Stimulated activated CD8-positive, alpha-beta memory T cell treated with anti-CD3 and anti-CD28 coated beads, Interleukin-2, amount 100 ng/mL, for 48 hours (primary cell): ENCODE results near the gene MMEL1.

Source experiments
- DNase-seq, 2 donors: peaks; one replicate each; pipeline ENCODE4 v3.0.0-alpha.2; 2020; ENCODE audit warnings: low read depth in 2 of 2

Gene MMEL1

DNA sequence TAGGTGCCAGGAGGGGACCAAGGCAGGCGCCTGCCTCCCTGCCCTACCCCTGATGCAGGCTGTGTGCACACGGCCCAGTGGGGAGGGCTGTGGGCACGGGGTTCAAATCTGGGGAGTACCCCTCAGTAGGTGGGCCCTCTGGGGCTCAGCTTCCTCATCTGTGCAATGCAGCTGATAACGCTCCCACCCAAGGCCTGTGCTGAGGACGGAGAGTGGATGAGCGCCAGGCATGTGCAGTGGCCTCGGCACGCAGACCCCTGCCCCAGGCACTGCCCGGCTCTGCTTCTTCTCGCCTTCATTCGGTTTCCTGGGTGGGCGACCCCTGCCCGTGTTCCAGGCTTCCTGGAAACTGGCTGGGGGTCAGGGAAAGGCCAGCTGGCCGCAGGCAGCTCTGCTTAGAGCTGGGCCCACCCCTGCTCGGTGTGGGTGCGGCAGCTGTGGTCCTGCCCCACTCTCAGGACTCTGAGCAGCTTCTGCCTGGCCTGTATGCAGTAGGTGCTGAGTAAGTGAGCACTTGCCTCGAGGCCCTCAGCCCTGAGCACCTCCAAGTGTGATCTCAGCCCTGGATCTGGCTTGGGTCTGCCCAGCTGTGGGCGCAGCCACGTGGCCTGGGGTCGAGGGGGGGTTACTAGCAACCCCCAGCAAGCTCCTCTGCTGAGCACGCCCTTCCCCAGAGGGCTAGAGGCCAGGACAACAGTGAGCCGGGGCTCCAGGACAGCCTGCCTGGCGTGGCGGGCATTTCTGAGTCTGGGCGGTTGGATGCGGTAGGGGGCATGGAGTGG lies 88.5 kb downstream of the MMEL1 start:
- DNase-seq = no peak

DNA sequence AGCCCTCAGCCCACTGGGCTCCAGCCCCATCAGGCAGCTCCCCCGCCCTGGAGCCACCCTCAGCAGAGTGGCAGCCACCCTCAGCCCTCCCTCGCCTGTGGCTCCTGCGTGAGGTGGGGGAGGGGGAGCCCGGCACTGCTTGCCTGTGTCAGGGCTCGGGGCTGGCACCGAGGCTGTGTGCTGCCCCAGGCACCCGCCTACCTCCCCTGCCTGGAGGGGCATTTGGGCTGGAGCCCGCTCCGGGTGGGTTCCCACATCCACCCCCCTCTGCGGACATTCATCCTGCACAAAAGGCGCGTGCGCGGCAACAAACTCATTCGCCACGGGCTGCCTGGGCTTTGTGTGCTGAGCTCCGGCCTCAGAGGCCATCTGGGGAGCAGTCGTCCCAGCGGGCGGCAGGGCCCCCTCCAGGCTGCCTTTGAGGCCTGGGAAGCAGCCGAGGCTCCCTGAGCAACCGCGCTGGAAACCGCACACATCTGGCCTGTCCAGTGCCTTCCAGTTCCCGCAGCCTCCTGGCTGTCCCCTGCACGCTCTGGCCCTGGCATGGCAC lies 89.2 kb downstream of the MMEL1 start:
- no peak for DNase-seq

DNA sequence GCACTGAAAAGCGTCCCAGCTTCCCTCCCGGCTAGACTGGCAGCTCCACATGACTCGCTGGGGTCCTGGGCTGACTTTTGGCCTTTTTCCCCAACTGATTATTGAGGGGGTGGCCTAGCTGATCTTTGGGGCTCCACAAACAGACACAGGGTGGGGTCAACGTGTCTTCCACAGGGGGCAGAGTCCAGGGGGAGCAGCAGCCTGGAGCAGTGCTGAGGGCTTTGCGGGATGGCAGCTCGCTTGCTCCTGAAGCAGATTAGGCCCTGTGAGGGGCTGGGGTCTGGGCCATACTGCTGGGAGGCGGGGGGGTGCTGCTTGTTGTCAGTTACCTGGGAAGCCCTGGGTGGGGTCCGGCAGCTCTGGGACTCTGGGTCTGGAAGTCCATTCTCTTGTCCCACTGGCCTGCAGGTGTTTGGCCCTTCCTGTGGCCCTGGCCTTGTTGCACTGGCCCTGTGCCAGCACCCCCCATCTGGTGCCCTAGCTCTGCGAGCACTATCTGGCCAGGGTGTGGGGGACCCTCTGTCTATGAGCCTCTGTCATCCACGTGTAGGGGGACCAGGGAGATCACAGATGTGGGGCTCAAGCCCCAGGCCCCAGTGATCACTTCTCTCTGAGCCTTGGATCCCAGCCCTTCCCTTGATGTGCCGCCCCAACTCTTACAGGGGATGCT lies 90.4 kb downstream of the MMEL1 start:
- DNase-seq = no peak

DNA sequence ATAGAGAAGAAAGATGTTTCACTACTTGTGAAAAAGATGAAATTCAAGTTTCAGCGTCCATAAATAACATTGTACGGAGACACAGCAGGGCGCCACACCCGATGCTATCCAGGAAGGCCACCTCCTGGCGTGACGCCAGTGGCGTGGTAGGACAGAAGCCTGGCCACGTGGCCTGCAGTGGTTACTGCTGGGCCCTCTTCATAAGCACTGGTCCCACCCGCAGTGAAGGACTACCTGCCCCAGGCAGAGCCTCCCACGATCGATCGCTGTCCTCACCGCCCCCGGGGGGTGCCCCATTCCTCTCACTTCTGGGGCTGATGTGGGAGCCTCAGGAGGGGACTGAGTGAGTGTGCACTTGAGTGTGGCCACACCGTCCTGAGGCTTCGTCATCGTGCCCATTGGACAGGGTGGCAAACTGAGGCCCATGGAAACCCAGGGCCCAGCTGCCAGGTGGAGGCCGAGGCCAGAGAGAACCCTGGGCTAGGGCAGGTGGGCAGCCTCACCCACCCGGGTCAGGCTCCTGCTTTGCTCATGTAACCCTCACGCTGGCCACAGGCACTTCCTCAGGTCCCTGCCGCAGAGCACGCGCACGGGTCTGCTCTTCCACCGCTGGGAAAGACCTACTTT lies 91.1 kb downstream of the MMEL1 start:
- no peak for DNase-seq

DNA sequence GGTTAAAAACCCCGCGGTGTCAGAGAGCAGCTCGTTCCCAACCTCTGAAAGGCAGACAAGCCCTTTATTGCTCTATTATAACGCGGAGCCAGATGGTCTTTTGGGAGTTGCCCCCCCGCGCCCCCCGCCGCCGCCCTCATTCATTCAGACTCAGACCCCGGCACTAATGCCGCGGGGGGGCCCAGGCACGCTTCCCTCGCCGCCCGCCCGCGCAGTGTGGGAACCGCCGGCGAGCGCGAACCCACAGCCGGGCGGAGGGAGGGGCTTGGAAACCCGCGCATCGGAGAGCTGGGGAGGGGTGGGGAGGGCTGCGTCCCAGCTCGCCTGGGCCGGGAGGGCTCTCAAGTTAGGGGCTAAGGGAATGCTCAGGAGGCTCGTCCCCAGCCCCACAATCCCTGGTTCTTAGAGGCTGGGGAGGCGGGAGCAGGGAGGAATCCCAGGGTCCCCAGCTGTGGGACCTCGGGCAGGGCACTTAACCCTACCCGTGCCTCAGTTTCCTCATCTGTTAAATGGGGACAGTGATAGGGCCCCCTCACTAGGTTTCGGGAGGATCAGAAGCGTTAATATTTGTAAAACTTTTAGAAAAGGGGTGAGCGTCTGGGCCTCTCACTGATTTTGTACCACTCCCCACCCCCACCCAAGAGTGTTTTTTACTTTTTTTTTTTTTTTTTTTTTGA lies 91.9 kb downstream of the MMEL1 start:
- DNase-seq = no peak
